AG09309 (cell line): ENCODE measurements around the gene PRRX2.
"Not testable (repeated sequence)": the region's sequence is repeated elsewhere in the genome, so short reads cannot be mapped to it uniquely, and the experiment has no call there.

Experiments used
- DNase-seq: peaks from one replicate; pipeline ENCODE4 v3.0.0-alpha.2; 2010; ENCODE audit warnings: low read depth
- H3K4me3 ChIP-seq: 2 replicates; pipeline ENCODE4 v1.5.1; 2011; ENCODE audit warnings: mild to moderate bottlenecking, low read depth, low read length, moderate library complexity; ENCODE audit not compliant: control insufficient read depth
- CTCF ChIP-seq: IDR thresholded peaks from 2 replicates; pipeline ENCODE4 v1.5.1; 2011; ENCODE audit warnings: mild to moderate bottlenecking, low read depth, low read length, inconsistent platforms; ENCODE audit not compliant: insufficient read depth, control insufficient read depth; ENCODE audit errors: missing control alignments

The PRRX2 gene

GRCh38 chr9:129630967-129631673 lies 34.3 kb upstream of the PRRX2 start:
- TF ChIP-seq CTCF: no peak
- H3K4me3 ChIP-seq: no peak overlapping the region
- no peak for DNase-seq

- no peak overlapping the region for H3K4me3 ChIP-seq
- no peak for DNase-seq
- no peak for TF ChIP-seq CTCF
Observed at GRCh38 chr9:129631674-129632129, 33.7 kb upstream of the PRRX2 start.

- no peak for DNase-seq
- no peak for TF ChIP-seq CTCF
- no peak overlapping the region for H3K4me3 ChIP-seq
Observed at GRCh38 chr9:129632460-129632859, 33.0 kb upstream of the PRRX2 start.

- H3K4me3 ChIP-seq: no peak overlapping the region
- no peak for TF ChIP-seq CTCF
- no peak for DNase-seq
Observed at GRCh38 chr9:129633207-129633606, 32.2 kb upstream of the PRRX2 start.

GRCh38 chr9:129633848-129634247 lies 31.6 kb upstream of the PRRX2 start:
- no peak for TF ChIP-seq CTCF
- DNase-seq: no peak
- no peak overlapping the region for H3K4me3 ChIP-seq

GRCh38 chr9:129635099-129636065 lies 30.1 kb upstream of the PRRX2 start:
- no peak for TF ChIP-seq CTCF
- DNase-seq: no peak
- no peak overlapping the region for H3K4me3 ChIP-seq

- not testable (repeated sequence) for DNase-seq, H3K4me3 ChIP-seq
Observed at GRCh38 chr9:129636343-129636742, 29.1 kb upstream of the PRRX2 start.
